Panc1 (cell line): ENCODE data around the gene CRYBG1. TPM values are rescaled to one million over a fixed set of nuclear protein-coding genes. Genes with fewer than 3 reads are reported as not detected.
"Not testable (repeated sequence)": the region's sequence is repeated elsewhere in the genome, so short reads cannot be mapped to it uniquely, and the experiment has no call there.

ENCODE experiments used
- ATAC-seq: fragments of 200-7000 bp; cut with Tn5 transposase; 2 replicates; pipeline ENCODE4 v1.9.1; 2020; ENCODE audit warnings: mild to moderate bottlenecking, moderate library complexity
- BruUV-seq: library from RNA; stranded (reverse); fragments of 400-500 nt; replicated peaks from 2 replicates; lab custom pipeline; 2021; lab: Mats Ljungman, UMichigan
- CTCF ChIA-PET: fragments of 300-600 bp; sonication (Branson Sonifier 250); formaldehyde crosslinking; loops from one replicate; lab custom pipeline; 2022; ENCODE audit warnings: antibody characterized with exemption; lab: Charles Lee
- POLR2A ChIA-PET: fragments of 300-600 bp; sonication (Branson Sonifier 250); formaldehyde crosslinking; loops from one replicate; lab custom pipeline; 2022; ENCODE audit warnings: antibody characterized with exemption; lab: Charles Lee
- DNase-seq: peaks from one replicate; pipeline ENCODE4 v3.0.0-alpha.2; 2010; ENCODE audit warnings: low read depth, low spot score
- H3K27ac ChIP-seq: 2 replicates; pipeline ENCODE4 v1.5.1; 2011; ENCODE audit warnings: mild to moderate bottlenecking, low read length, inconsistent platforms
- H3K27me3 ChIP-seq: fragments of 200-500 bp; sonication (Bioruptor generic); 2 replicates; pipeline ENCODE4 v1.6.0; 2014; ENCODE audit warnings: low read length, inconsistent platforms; ENCODE audit not compliant: control insufficient read depth, insufficient read depth
- H3K36me3 ChIP-seq: fragments of 200-500 bp; sonication (Bioruptor generic); 2 replicates; pipeline ENCODE4 v1.5.1; 2014; ENCODE audit warnings: inconsistent platforms, mild to moderate bottlenecking, low read length, moderate library complexity; ENCODE audit not compliant: control insufficient read depth, insufficient read depth
- H3K4me1 ChIP-seq: 2 replicates; pipeline ENCODE4 v1.5.1; 2011; ENCODE audit warnings: inconsistent platforms, mild to moderate bottlenecking, low read length, moderate library complexity; ENCODE audit not compliant: control insufficient read depth, insufficient read depth
- H3K4me3 ChIP-seq, 2 experiments: 2 replicates each; pipeline ENCODE4 v1.5.1; 2011 to 2012; ENCODE audit warnings: low read depth in 2 of 2, low read length in 2 of 2, mild to moderate bottlenecking in 2 of 2, inconsistent platforms in 1 of 2, moderate library complexity in 1 of 2
- H3K9me3 ChIP-seq: fragments of 200-500 bp; sonication (Bioruptor generic); 2 replicates; pipeline ENCODE4 v1.5.1; 2014; ENCODE audit warnings: low read depth, mild to moderate bottlenecking, inconsistent platforms, low read length, moderate library complexity; ENCODE audit not compliant: control insufficient read depth, insufficient read depth
- POLR2AphosphoS5 ChIP-seq: IDR thresholded peaks from 2 replicates; pipeline ENCODE4 v1.6.1; 2012; ENCODE audit warnings: mild to moderate bottlenecking, low read depth, low read length, moderate library complexity
- REST ChIP-seq, 2 experiments: IDR thresholded peaks; 2 replicates each; pipeline ENCODE4 v1.6.1; 2011 to 2012; ENCODE audit warnings: low read depth in 2 of 2, control low read depth in 1 of 2, low read length in 1 of 2, mild to moderate bottlenecking in 1 of 2, moderate library complexity in 1 of 2; ENCODE audit not compliant: insufficient read depth in 1 of 2
- SIN3A ChIP-seq: IDR thresholded peaks from 2 replicates; pipeline ENCODE4 v1.6.1; 2012; ENCODE audit warnings: low read depth, mild to moderate bottlenecking, low read length, moderate library complexity, borderline replicate concordance; ENCODE audit not compliant: insufficient read depth
- TCF7L2 ChIP-seq: IDR thresholded peaks from 2 replicates; pipeline ENCODE4 v1.6.1; 2011; ENCODE audit warnings: mild to moderate bottlenecking, low read depth, low read length, inconsistent platforms
- in situ Hi-C: cut with HindIII; loops from 2 replicates; pipeline ENCODE4 v1.10.0; 2016; ENCODE audit warnings: low sequenced_read_pairs, low pct_unique_long_range_greater_than_20kb
- intact Hi-C: fragments of 100-400 bp; cut with micrococcal nuclease; formaldehyde crosslinking; loops from one replicate; pipeline ENCODE4 v1.10.0; 2022; ENCODE audit not compliant: unreplicated experiment
- total RNA-seq: library from RNA; stranded (reverse); gene quantifications from one replicate; pipeline ENCODE4 v1.2.1, GENCODE V29; 2021; ENCODE audit not compliant: unreplicated experiment
- TF ChIP-seq, protein P1 (sequence below): fragments of 450-650 bp; IDR thresholded peaks from 2 replicates; pipeline ENCODE4 v1.5.1; 2017; ENCODE audit warnings: mild to moderate bottlenecking

Gene CRYBG1
- total RNA-seq, 1 experiment from 2014 or later = 32.3 TPM

DNA sequence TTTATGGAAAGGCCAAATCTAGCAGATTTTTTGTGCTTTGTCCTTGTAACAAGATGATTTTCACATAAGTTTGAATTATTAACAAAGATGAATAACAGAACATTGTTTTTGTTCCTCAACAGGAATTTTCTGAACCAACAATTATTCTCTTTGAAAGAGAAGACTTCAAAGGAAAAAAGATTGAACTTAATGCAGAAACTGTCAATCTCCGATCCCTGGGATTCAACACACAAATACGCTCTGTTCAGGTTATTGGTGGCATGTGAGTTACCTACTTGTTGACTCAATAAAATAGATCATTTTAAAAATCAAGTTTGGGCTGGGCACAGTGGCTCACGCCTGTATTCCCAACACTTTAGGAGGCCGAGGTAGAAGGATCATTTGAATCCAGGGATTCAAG lies 197.8 kb downstream of the CRYBG1 start:
- in situ Hi-C loops (no loop called here), intact Hi-C loops (no loop called here)
- no peaks in the 10 kb centered on the region for H3K9me3 ChIP-seq
- ChIA-PET CTCF (interaction anchor here (0.6 to 0.7 kb wide), 2 partner anchors 53 to 421 kb away, joined by 3 to 5 read pairs; no protein-coding TSS in a partner anchor), POLR2A (no interaction called here)
- H3K27ac ChIP-seq = no peak overlapping the region
- no peaks in the 10 kb centered on the region for H3K4me1 ChIP-seq
- no peak overlapping the region for H3K4me3 ChIP-seq
- TF ChIP-seq SIN3A = no peak
- TF ChIP-seq, protein P1, sequence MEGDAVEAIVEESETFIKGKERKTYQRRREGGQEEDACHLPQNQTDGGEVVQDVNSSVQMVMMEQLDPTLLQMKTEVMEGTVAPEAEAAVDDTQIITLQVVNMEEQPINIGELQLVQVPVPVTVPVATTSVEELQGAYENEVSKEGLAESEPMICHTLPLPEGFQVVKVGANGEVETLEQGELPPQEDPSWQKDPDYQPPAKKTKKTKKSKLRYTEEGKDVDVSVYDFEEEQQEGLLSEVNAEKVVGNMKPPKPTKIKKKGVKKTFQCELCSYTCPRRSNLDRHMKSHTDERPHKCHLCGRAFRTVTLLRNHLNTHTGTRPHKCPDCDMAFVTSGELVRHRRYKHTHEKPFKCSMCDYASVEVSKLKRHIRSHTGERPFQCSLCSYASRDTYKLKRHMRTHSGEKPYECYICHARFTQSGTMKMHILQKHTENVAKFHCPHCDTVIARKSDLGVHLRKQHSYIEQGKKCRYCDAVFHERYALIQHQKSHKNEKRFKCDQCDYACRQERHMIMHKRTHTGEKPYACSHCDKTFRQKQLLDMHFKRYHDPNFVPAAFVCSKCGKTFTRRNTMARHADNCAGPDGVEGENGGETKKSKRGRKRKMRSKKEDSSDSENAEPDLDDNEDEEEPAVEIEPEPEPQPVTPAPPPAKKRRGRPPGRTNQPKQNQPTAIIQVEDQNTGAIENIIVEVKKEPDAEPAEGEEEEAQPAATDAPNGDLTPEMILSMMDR = no peak
- no TSS peak for BruUV-seq
- ATAC-seq (no peak), DNase-seq (no peak)
- peaks cover 2% of the 10 kb centered on the region; the same call in 1 of the 2 replicates for H3K36me3 ChIP-seq
- H3K27me3 ChIP-seq = no peaks in the 10 kb centered on the region

DNA sequence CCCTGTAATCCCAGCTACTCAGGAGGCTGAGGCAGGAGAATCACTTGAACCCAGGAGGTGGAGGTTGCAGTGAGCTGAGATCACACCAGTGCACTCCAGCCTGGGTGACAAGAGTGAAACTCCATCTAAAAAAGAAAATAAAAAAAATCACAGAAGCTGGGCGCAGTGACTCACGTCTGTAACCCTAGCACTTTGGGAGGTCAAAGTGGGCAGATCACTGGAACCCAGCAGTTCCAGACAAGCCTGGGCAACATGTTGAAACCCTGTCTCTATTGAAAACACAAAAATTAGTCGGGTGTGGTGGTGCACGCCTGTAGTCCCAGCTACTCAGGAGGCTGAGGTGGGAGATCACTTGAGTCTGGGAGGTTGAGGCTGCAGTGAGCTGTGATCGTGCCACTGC lies 199.1 kb downstream of the CRYBG1 start:
- CTCF ChIA-PET = interaction anchor here (0.7 kb wide), 1 partner anchor 620 kb away, joined by 3 read pairs; no protein-coding TSS in a partner anchor
- H3K9me3 ChIP-seq, intact Hi-C loops, H3K36me3 ChIP-seq, DNase-seq, ATAC-seq, H3K4me3 ChIP-seq, H3K4me1 ChIP-seq, BruUV-seq, H3K27me3 ChIP-seq, POLR2A ChIA-PET, in situ Hi-C loops, H3K27ac ChIP-seq: not testable (repeated sequence)

DNA sequence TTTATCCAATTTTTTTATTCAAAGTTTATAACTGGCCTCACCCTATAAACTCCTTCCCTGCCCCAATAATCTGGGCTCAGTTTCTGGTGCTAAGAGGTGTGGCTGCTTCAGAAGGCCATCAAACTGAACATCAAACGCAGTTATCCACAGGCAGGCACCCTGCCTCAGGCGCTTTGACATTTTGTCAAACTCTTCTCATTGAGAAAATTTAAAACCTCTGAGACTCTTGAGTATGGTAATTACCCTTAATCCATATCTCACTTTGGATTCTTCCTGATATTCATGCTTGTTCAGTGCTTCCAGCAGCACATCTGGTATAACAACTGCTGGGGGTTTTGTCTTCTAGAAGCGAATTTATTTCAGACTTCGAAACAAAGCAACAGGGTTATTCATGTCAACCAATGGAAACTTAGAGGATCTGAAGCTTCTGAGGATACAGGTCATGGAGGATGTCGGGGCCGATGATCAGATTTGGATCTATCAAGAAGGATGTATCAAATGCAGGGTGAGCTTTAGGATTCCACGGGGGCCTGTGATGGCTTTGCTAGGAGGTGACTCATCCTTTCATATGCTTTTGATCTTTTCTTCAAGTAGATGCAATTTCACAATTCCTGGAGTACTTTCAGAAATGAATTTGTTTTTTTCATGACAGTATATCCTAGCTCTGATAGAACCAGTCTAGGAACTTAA lies 200.6 kb downstream of the CRYBG1 start:
- TF ChIP-seq SIN3A (no peak), TCF7L2 (no peak), REST (IDR thresholded peaks at IDR 0.05; ENCODE audit: insufficient read depth in 1 of 2, low read depth in 2 of 2, low read length in 1 of 2) (no peak), POLR2AphosphoS5 (no peak)
- TF ChIP-seq, protein P1 = no peak
- DNase-seq = no peak
- intact Hi-C loops = no loop called here
- in situ Hi-C loops = no loop called here
- CTCF ChIA-PET = no interaction called here
- no peak for ATAC-seq
- no peaks in the 10 kb centered on the region for H3K27me3 ChIP-seq
- no peak overlapping the region for H3K4me3 ChIP-seq
- H3K4me1 ChIP-seq = no peaks in the 10 kb centered on the region
- BruUV-seq = no TSS peak
- H3K9me3 ChIP-seq = no peaks in the 10 kb centered on the region
- POLR2A ChIA-PET = no interaction called here
- peaks cover 2% of the 10 kb centered on the region; the same call in 1 of the 2 replicates for H3K36me3 ChIP-seq
- H3K27ac ChIP-seq = no peak overlapping the region
